ENCODE measurements around the gene MAPK8. TPM values are rescaled to one million over a fixed set of nuclear protein-coding genes. Genes with fewer than 3 reads are reported as not detected.
A peak's percentile ranks its signal among the peaks of the same experiment; 100 is the strongest.

Gene MAPK8
- polyA plus RNA-seq, 3 donors: 18.4 to 21.1 (median 18.5) TPM

DNA sequence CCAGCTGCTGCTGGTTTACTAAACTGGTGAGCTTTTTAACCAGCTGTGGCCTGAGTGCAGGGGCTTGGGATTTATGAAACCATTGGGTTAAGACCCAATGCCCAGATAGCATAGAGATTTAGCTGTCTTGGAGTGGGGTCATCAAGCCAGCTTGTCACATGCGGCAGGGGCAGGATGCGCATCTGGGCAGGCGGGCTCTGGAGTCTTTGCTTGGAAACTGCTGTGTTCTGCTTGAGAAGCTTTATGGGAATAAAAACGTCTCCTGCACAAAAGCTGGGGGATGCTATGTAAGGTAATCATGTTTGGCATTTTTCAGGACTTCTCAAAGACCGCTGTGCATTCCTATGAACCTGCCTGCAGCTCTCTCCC, 136.3 kb downstream of the MAPK8 start:
- H3K9me3 Mint-ChIP-seq: peaks cover 0 to 2% (median 0%) of the 10 kb centered on the region in 7 donors
- intact Hi-C loops (cut with micrococcal nuclease): no loop called here
- peaks cover 2 to 5% of the 10 kb centered on the region in 2 donors for H3K36me3 ChIP-seq (replicated peaks in 1 of 2; ENCODE audit: control insufficient read depth in 1 of 2, insufficient read depth in 2 of 2, low read length in 2 of 2)

DNA sequence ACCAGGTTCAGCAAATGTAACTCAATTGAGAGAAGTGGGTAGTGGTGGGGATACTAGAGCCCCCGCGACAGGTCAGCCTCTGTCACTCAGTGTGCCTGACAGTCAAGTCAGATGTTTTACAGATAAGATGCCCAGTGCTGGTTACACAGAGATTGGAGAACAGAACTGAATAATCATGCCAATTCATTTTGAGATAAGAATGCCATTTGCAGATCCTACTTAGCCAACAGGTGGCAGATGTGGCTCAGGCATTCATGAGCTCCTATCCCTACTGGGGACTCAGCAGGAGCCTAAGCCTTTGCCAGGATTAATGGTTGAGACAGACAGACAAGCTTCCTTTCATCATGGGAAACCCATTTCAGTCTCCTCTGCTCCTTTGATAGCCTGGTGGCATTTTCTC, 137.8 kb downstream of the MAPK8 start:
- Mint-ChIP-seq H3K4me3 (no peak overlapping the region), H3K27ac (no peak overlapping the region), H3K27me3 (ENCODE audit: low read depth in 3 of 3) (peaks cover 0 to 4% (median 4%) of the 10 kb centered on the region in 3 donors), H3K9me3 (peaks cover 0 to 2% (median 0%) of the 10 kb centered on the region in 7 donors), H3K36me3 (no peaks in the 10 kb centered on the region), H3K4me1 (no peaks in the 10 kb centered on the region)
- no peak overlapping the region for H3K27ac ChIP-seq (ENCODE audit: low read depth in 1 of 2, low read length in 2 of 2)
- H3K79me2 ChIP-seq (ENCODE audit: insufficient read depth, low read length): no peaks in the 10 kb centered on the region
- no peak overlapping the region for H3K4me3 ChIP-seq (replicated peaks in 1 of 3; ENCODE audit: low read depth in 2 of 3, low read length in 3 of 3)
- no peaks in the 10 kb centered on the region for H3K4me1 ChIP-seq (ENCODE audit: control insufficient read depth in 1 of 2, insufficient read depth in 2 of 2, low read length in 2 of 2)
- intact Hi-C loops (cut with micrococcal nuclease): no loop called here
- no peaks in the 10 kb centered on the region for H3K9me3 ChIP-seq (replicated peaks in 1 of 2; ENCODE audit: control insufficient read depth in 1 of 2, insufficient read depth in 1 of 2, low read length in 2 of 2)
- peak in 1 of 3 donors; percentile 8 for DNase-seq
- no peaks in the 10 kb centered on the region for H3K27me3 ChIP-seq (ENCODE audit: control insufficient read depth in 2 of 2, insufficient read depth in 2 of 2, low read length in 2 of 2)
- no peaks in the 10 kb centered on the region for H3K36me3 ChIP-seq (replicated peaks in 1 of 2; ENCODE audit: control insufficient read depth in 1 of 2, insufficient read depth in 2 of 2, low read length in 2 of 2)
- whole genome bisulfite sequencing (ENCODE audit: insufficient coverage): 30% methylated on average over 2 of the region's 2 CpGs
- no peak overlapping the region for H3K9ac ChIP-seq (ENCODE audit: insufficient read depth, low read length, poor library complexity, severe bottlenecking)
- H4K20me1 ChIP-seq (ENCODE audit: insufficient read depth, low read length): no peaks in the 10 kb centered on the region
- no peak overlapping the region for H3K4me2 ChIP-seq (replicated peaks; ENCODE audit: extremely low read depth, low read length, poor library complexity, severe bottlenecking)
- H2AFZ ChIP-seq (ENCODE audit: insufficient read depth, low read depth, low read length, poor library complexity, severe bottlenecking): no peak overlapping the region
- TF ChIP-seq, protein P1, sequence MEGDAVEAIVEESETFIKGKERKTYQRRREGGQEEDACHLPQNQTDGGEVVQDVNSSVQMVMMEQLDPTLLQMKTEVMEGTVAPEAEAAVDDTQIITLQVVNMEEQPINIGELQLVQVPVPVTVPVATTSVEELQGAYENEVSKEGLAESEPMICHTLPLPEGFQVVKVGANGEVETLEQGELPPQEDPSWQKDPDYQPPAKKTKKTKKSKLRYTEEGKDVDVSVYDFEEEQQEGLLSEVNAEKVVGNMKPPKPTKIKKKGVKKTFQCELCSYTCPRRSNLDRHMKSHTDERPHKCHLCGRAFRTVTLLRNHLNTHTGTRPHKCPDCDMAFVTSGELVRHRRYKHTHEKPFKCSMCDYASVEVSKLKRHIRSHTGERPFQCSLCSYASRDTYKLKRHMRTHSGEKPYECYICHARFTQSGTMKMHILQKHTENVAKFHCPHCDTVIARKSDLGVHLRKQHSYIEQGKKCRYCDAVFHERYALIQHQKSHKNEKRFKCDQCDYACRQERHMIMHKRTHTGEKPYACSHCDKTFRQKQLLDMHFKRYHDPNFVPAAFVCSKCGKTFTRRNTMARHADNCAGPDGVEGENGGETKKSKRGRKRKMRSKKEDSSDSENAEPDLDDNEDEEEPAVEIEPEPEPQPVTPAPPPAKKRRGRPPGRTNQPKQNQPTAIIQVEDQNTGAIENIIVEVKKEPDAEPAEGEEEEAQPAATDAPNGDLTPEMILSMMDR (IDR thresholded peaks at IDR 0.05): no peak

More for the DNA sequence above, 136.3 kb downstream of the MAPK8 start:
- no peaks in the 10 kb centered on the region for H3K4me1 Mint-ChIP-seq
- peaks cover 3 to 4% of the 10 kb centered on the region in 2 donors for H3K36me3 Mint-ChIP-seq
- no peak overlapping the region for H3K27ac ChIP-seq (ENCODE audit: low read depth in 1 of 2, low read length in 2 of 2)
- TF ChIP-seq, protein P1 (IDR thresholded peaks at IDR 0.05): no peak
- no peak overlapping the region for H3K4me3 Mint-ChIP-seq
- no peak overlapping the region for H3K27ac Mint-ChIP-seq
- WGBS (ENCODE audit: insufficient coverage): 95% methylated on average over 3 of the region's 5 CpGs
- DNase-seq: no peak
- no peak overlapping the region for H3K9ac ChIP-seq (ENCODE audit: insufficient read depth, low read length, poor library complexity, severe bottlenecking)
- no peaks in the 10 kb centered on the region for H3K4me1 ChIP-seq (ENCODE audit: control insufficient read depth in 1 of 2, insufficient read depth in 2 of 2, low read length in 2 of 2)
- H3K27me3 ChIP-seq (ENCODE audit: control insufficient read depth in 2 of 2, insufficient read depth in 2 of 2, low read length in 2 of 2): no peaks in the 10 kb centered on the region
- H3K9me3 ChIP-seq (replicated peaks in 1 of 2; ENCODE audit: control insufficient read depth in 1 of 2, insufficient read depth in 1 of 2, low read length in 2 of 2): no peaks in the 10 kb centered on the region
- H3K4me3 ChIP-seq (replicated peaks in 1 of 3; ENCODE audit: low read depth in 2 of 3, low read length in 3 of 3): no peak overlapping the region
- no peak overlapping the region for H2AFZ ChIP-seq (ENCODE audit: insufficient read depth, low read depth, low read length, poor library complexity, severe bottlenecking)
- peaks cover 0 to 4% (median 4%) of the 10 kb centered on the region in 3 donors for H3K27me3 Mint-ChIP-seq (ENCODE audit: low read depth in 3 of 3)
- no peaks in the 10 kb centered on the region for H3K79me2 ChIP-seq (ENCODE audit: insufficient read depth, low read length)
- no peaks in the 10 kb centered on the region for H4K20me1 ChIP-seq (ENCODE audit: insufficient read depth, low read length)
- no peak overlapping the region for H3K4me2 ChIP-seq (replicated peaks; ENCODE audit: extremely low read depth, low read length, poor library complexity, severe bottlenecking)
